Nephron (organoid): ENCODE measurements around the gene LMOD2.
A peak's percentile ranks its signal among the peaks of the same experiment; 100 is the strongest.

ENCODE experiments used
- H3K27ac Mint-ChIP-seq, 3 experiments: 2 replicates each; pipeline ENCODE4 v1.8.0; 2020; ENCODE audit warnings: mixed read lengths in 3 of 3, mild to moderate bottlenecking in 2 of 3, moderate library complexity in 1 of 3
- H3K27me3 Mint-ChIP-seq: 2 replicates; pipeline ENCODE4 v1.8.0; 2021; ENCODE audit warnings: low read depth, mild to moderate bottlenecking, moderate library complexity, mixed read lengths
- H3K36me3 Mint-ChIP-seq: 2 replicates; pipeline ENCODE4 v1.8.0; 2020; ENCODE audit warnings: low read depth, mixed read lengths
- H3K4me1 Mint-ChIP-seq: 2 replicates; pipeline ENCODE4 v1.8.0; 2020; ENCODE audit warnings: mixed read lengths
- H3K4me3 Mint-ChIP-seq, 3 experiments: 2 replicates each; pipeline ENCODE4 v1.8.0; 2020; ENCODE audit warnings: mild to moderate bottlenecking in 3 of 3, mixed read lengths in 3 of 3, moderate library complexity in 2 of 3
- H3K9me3 Mint-ChIP-seq: 2 replicates; pipeline ENCODE4 v1.8.0; 2020; ENCODE audit warnings: mixed read lengths
- TF ChIP-seq, protein P1 (sequence below), 3 experiments: fragments of 200-600 bp; sonication (generic); IDR thresholded peaks; one replicate each; pipeline ENCODE4 v1.5.0; 2021; ENCODE audit warnings: antibody characterized with exemption in 3 of 3; ENCODE audit not compliant: unreplicated experiment in 3 of 3

Gene LMOD2

DNA sequence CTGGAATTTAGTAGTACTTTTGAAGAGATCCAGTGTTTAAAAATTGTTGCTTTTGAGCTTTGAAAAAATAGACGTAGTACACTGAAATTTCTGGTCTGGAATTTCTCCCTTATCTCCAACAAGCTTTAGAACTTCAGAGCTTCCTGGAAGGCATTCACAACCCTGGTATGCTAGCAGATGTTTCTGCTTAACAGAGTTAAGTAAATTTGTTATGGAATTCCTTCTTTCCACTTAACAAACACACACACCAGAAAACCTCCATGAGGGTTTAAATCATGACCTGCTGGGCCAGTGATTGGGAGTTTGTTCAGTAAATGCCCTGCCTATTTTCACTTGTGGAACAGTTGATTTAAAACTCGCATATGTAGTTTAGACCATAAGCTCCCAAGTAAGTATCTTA, 40.3 kb upstream of the LMOD2 start:
- TF ChIP-seq, protein P1, sequence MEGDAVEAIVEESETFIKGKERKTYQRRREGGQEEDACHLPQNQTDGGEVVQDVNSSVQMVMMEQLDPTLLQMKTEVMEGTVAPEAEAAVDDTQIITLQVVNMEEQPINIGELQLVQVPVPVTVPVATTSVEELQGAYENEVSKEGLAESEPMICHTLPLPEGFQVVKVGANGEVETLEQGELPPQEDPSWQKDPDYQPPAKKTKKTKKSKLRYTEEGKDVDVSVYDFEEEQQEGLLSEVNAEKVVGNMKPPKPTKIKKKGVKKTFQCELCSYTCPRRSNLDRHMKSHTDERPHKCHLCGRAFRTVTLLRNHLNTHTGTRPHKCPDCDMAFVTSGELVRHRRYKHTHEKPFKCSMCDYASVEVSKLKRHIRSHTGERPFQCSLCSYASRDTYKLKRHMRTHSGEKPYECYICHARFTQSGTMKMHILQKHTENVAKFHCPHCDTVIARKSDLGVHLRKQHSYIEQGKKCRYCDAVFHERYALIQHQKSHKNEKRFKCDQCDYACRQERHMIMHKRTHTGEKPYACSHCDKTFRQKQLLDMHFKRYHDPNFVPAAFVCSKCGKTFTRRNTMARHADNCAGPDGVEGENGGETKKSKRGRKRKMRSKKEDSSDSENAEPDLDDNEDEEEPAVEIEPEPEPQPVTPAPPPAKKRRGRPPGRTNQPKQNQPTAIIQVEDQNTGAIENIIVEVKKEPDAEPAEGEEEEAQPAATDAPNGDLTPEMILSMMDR (IDR thresholded peaks at IDR 0.05; ENCODE audit: unreplicated experiment in 3 of 3), result no peak
- Mint-ChIP-seq H3K9me3 (no peaks in the 10 kb centered on the region), H3K4me3 (no peak overlapping the region), H3K4me1 (peaks cover 23% of the 10 kb centered on the region), H3K36me3 (no peaks in the 10 kb centered on the region), H3K27me3 (no peaks in the 10 kb centered on the region), H3K27ac (peak overlapping the region; percentile 66 to 93 (median 88))

GRCh38 chr7:123616223-123616622, 39.4 kb upstream of the LMOD2 start:
- H3K27ac Mint-ChIP-seq, result no peak overlapping the region

DNA sequence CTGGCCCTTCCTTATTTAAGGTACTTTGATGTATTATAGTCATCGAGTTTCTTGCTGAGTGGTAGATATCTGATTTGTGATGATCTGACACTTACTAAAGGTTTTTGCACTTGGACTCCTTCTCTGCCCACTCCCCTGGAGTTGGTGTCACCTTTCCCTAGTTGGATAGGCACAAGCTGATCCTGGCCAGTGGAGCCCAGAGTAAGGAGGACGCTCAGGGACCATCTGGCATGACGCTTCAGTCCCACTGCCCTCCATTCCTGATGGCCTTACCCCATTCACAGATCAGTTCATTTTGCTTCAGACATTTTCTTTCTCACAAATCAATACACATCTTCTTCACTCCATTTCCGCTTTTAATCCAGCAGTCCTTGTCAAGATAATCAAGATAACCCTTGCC, 34.0 kb upstream of the LMOD2 start:
- Mint-ChIP-seq H3K4me1 (peaks cover 6% of the 10 kb centered on the region), H3K4me3 (no peak overlapping the region), H3K9me3 (no peaks in the 10 kb centered on the region), H3K36me3 (no peaks in the 10 kb centered on the region), H3K27me3 (no peaks in the 10 kb centered on the region), H3K27ac (no peak overlapping the region)
- TF ChIP-seq, protein P1 (IDR thresholded peaks at IDR 0.05; ENCODE audit: unreplicated experiment in 3 of 3), result no peak

More at GRCh38 chr7:123616223-123616622, 39.4 kb upstream of the LMOD2 start:
- H3K4me1 Mint-ChIP-seq, result peaks cover 23% of the 10 kb centered on the region
- no peaks in the 10 kb centered on the region for H3K36me3 Mint-ChIP-seq
- H3K9me3 Mint-ChIP-seq, result no peaks in the 10 kb centered on the region
- no peak overlapping the region for H3K4me3 Mint-ChIP-seq
- TF ChIP-seq, protein P1 (IDR thresholded peaks at IDR 0.05; ENCODE audit: unreplicated experiment in 3 of 3), result no peak
- H3K27me3 Mint-ChIP-seq, result no peaks in the 10 kb centered on the region

DNA sequence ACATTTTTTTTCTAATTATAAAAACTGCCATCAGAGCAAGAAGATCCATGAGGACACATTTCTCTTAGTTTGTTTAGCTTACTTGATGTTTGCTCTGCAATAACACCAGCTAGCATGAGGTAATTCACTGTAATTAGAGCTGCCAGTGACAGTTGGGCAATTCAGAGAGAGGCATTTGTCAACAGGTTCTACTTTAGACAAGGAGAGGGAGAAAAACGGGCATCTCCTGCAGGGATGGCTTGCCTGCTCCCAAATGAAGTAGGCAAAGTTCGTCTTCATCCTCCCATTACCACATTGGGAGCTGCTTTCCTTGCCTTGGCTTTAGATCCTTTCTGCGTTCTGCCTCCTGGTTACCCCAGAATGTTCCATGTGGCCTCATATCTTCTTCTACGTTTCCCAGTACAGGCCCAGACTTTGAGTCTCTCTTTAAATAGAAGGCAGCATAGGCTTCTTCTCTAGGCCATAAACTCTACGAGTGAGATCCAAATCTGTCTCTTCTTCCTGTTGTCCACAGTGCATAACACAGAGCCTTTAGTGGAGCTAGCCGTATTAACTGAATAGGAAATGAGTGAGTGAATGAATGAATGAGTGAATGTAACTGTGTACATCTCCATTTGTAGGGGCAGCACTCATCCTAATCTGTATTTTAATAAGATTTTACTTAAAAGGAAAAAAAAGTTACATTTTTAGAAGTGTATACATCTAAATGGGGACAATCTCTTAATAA, 32.8 kb upstream of the LMOD2 start:
- Mint-ChIP-seq H3K27me3 (no peaks in the 10 kb centered on the region), H3K4me3 (no peak overlapping the region), H3K36me3 (no peaks in the 10 kb centered on the region), H3K9me3 (no peaks in the 10 kb centered on the region), H3K4me1 (peaks cover 6% of the 10 kb centered on the region), H3K27ac (no peak overlapping the region)
- TF ChIP-seq, protein P1 (IDR thresholded peaks at IDR 0.05; ENCODE audit: unreplicated experiment in 3 of 3), result no peak

DNA sequence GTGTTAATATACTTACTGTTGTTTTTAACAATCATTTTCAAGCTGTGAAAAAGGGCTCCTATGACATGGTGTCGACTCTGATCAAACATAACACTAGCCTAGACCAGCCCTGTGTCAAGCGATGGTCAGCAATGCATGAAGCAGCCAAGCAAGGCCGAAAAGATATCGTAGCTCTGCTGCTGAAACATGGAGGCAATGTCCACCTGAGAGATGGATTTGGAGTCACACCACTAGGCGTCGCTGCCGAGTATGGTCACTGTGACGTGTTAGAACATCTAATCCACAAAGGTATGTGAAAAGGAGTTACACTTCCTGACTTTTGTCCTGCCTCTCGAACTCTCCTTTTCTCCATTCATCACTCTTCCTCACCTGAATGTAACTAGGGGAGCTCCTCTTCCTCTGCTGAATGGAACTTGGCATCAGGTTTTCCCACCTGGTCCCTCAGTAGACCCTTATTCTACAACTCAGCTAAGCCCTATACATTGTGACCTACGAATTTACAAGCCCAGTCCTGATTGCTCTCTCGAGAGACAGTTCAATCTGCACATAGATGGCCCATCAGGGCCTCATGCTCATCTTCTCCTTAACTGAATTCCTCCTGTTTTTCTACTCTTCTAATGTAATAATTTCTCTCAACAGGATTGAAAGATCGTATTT, 31.0 kb upstream of the LMOD2 start:
- TF ChIP-seq, protein P1 (IDR thresholded peaks at IDR 0.05; ENCODE audit: unreplicated experiment in 3 of 3), result no peak

More for the DNA sequence above, 31.0 kb upstream of the LMOD2 start:
- H3K9me3 Mint-ChIP-seq, result no peaks in the 10 kb centered on the region
- H3K36me3 Mint-ChIP-seq, result no peaks in the 10 kb centered on the region
- no peaks in the 10 kb centered on the region for H3K27me3 Mint-ChIP-seq
- H3K27ac Mint-ChIP-seq, result no peak overlapping the region
- peaks cover 6% of the 10 kb centered on the region for H3K4me1 Mint-ChIP-seq
- no peak overlapping the region for H3K4me3 Mint-ChIP-seq
